GM21723 (cell line): ENCODE measurements around the gene C19orf38.
"Not testable (repeated sequence)": the region's sequence is repeated elsewhere in the genome, so short reads cannot be mapped to it uniquely, and the experiment has no call there.

Source experiments
- ATAC-seq: cut with Tn5 transposase; IDR thresholded peaks from one replicate; pipeline ENCODE4 v1.9.1; 2021; ENCODE audit warnings: mild to moderate bottlenecking, moderate library complexity; ENCODE audit not compliant: unreplicated experiment

Gene C19orf38

DNA sequence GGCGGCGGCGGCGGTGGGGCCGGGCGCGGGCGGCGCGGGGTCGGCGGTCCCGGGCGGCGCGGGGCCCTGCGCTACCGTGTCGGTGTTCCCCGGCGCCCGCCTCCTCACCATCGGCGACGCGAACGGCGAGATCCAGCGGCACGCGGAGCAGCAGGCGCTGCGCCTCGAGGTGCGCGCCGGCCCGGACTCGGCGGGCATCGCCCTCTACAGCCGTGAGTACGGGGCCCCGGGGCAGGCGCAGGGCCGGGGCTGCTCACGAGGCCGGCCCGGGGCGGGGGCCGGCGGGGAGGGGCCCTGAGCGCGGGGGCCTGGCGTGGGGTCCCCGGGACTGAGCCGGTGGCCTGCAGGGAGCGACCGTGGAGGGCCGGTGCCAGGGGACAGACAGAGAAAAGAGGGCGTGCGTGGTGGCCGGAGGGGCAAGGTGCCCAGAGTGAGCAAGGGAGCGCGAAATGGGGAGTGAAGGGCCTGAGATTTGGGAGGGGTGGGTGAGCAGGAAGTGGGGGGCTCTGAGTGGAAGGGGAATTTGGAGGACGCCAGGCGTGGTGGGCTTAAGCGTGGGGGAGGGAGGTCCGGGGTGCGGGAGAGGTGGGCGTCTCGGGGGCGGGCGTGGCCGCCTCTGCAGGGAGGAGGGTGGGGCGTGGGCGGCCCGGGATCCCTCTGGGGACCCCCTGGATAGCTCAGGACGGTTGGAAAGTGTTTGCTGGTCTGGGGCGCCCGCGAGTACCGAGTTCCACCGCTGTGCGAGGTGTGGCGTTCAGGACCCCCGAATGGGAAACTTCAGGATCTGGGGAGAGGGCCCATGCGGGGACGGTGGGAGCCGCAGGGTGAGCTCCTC is 23.7 kb downstream of the C19orf38 start:
- peak; percentile 5 for ATAC-seq

DNA sequence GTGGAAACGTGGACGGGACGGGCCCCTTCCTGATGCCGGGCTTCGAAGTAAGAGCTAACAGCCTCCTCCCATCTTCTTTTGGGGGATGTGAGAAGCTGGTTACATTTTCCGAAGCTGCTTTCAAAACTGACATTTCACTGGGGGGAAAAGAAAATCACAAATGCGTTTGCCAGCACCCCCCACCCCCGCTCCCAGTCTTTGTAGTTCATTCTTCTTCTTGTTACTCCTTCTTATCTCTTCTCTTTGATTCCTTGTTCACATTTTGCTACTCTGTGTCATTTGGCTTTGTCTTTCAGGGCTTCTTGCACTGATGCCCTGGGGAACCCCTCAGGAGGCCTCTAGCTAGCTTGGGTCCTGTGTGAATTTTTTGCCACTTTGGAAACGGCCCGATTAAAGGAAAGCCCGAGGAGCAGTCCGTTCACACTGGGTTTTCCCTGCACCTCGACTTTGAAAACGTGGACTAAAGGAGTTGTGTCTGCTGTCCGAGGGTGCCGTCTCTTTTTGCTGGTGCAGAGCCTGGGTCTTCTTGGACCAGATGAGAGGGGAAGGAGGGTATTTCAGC is 24.4 kb downstream of the C19orf38 start:
- no peak for ATAC-seq

DNA sequence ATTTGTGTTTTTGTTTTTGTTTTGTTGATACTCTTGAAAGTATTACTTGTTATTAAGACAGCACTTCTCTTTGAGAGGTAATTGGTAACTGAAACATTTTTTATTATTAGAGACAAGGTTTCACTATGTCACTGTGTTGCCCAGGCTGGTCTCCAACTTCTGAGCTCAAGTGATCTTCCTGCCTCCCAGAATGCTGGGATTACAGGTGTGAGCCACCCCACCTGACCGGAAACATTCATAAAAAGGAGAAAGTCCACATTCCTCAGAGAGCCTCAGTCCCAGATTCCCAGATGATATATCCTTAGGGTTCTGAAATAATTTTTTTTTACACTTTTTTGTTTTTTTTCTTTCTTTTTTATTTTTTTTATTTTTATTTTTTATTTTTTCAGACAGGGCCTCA is 25.8 kb downstream of the C19orf38 start:
- no peak for ATAC-seq

DNA sequence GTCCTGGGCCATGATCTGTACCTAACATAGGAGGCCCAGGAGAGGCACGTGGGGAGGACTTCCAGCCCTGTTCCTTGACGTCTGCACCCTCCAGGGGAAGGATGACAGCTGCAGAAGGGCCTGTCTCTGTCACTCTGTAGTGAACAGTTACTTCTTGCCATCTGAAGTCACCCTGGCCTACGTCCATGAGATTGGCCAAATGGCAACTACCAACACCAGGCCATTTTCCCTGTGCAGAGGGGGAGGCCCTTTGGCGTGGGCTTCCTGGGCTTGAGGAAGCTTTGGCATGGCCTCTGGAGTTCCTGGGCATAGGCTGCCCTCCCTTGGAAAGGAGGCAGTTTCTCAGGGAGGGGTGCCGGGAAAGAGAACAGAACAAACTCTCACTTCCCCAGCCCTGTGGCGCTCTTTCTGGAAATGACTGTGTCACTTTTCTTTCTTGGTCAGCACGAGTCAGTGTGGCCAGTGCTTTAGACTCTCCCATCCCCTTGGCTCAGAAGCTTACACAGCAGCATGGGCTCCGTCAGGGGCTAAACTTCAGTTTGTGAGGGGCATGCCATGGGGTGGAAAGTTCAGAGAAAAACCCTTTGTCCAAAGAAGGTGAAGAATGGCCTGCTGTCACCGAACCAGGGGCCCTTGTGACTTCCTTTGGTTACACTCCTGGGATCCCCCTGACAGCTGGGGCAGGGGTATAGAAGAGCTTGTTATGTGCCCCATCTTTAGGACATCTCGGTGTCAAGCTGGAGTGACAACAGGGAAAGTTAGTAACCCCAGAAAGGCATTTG is 28.4 kb downstream of the C19orf38 start:
- ATAC-seq, result peak; percentile 52

DNA sequence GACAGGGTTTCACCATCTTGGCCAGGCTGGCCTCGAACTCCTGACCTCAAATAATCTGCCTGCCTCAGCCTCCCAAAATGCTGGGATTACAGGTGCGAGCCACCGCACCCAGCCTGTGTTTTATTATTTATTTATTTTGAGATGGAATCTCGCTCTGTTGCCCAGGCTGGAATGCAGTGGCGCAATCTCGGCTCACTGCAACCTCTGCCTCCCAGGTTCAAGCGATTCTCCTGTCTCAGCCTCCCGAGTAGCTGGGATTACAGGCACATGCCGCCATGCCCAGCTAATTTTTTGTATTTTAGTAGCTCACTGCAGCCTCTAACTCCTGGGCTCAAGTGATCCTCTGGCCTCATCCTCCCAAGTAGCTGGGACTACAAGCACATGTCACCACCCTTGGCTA is 29.4 kb downstream of the C19orf38 start:
- not testable (repeated sequence) for ATAC-seq

DNA sequence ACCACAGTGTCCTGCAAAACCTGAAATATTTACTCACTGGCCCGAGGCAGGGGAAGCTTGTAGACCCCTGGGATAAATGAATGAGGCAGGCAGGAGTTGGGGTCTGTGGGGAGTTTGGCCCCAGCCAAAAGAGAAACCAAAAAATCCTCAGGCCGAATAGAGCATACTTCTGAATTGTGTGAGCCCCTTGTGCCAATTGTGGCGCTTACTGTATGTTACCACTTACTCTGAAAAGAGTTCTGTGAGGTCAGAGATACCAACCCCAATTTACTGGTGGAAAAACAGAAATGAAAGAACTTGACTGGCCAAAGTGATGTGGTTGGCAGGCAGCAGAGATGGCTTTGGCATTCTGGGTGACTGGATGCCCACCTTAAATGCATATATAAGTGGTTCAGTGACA is 30.0 kb downstream of the C19orf38 start:
- no peak for ATAC-seq

DNA sequence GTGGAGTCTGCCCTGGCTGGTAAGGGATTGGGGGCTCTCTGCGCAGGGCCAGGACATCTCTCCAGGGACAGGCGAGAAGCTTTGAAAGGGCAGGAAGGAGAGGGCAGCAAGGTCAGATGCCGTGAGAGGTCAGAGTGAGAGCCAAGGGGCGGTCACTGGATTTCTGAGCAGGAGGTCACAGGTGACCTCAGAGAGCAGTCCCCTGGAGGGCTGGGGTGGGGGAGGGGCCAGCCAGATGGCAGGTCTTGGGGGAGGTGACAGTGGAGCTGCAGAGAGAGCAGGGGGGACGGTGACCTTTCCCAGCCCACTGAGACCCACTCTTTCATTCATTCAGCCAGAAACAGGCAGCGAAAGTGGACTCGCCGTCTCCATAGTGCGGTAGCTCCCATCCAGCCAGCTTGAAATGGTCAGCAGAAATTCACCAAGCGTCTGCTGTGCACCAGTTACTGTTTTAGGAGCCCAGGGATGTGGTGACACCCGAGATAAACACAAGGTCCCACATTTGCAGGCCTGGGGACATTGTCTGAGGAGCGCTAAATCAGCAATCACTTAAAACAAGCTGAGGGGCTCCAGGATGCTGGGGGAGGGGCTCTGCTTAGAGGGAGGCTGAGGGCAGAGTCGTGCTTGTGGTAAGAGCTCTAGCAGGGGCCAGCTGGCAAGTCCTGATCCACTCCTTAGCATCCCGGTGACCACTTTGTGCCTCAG is 33.3 kb downstream of the C19orf38 start:
- ATAC-seq, result no peak

DNA sequence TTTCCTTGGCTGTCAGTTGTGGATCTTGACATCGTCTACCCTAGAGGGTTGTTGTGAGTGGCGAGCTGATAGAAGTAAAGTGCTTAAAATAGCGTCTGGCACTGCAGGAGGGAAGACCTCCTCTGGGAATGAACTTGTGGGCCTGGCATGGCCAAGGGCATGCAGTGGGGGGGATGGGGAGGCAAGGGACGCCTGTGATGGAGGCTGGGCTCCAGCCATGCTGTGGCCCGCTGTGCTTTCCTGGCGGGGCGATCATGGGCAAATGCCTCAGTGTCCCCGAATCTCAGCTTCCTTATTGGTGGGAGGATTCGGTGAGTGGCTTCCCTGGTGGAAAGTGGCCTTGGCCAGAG is 33.9 kb downstream of the C19orf38 start:
- ATAC-seq, result no peak

DNA sequence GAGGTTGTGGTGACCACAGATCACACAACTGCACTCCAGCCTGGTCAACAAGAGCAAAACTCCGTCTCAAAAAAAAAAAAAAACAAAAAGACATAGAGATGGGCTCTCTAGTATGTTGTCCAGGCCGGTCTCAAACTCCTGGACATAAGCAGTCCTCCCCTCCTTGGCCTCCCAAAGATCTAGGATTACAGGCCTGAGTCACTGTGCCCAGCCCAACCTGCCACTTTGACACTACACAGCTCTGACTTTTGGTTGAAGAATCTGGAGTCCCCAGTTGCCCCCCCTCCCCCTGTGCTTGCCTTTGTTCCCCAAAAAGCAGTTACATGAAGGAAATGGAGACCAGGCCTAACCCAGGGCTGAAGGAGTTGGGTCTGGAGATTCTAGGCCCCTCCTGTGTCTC is 36.1 kb downstream of the C19orf38 start:
- ATAC-seq, result no peak

DNA sequence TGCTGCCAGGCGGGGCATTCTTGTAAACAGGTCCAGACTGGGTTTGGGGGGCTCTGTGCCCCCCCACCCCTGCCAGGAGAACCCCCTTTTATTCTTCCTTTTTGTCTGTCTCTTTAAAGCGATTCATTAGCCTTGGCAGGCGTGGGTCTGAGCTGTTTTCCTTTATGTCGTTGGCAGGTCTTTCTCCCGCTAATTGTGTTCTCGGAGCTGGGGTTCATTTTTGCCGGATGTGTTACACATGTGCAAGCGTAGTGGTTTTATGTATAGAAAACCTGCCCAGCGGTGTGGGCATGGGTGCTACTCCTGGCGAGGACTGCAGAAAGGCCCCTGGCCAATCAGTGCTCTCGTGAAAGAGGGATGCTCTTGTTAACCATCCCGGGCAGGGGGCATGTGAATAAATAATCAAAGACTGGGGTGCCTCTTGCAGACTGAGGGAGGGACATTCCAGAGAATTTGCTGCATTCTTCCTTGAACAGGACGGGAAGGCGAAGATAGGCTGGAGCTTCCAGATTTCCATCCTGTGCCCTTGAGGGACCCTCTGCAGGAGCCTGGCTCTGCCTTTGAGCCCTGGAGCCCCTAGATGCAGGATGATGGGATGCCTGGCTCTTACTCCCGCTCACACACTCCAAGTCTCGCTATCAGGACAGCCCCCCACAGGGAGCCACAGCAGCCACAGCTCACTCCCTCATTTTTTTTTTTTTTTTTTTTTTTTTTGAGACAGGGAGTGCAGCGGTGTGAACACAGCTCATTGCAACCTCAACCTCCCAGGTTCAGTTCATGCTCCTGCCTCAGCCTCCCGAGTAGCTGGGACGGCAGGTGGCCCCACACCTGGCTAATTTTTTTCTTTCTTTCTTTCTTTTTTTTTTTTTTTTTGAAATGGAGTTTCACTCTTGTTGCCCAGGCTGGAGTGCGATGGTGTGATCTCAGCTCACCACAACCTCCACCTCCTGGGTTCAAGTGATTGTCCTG is 37.3 kb downstream of the C19orf38 start:
- ATAC-seq, result no peak

DNA sequence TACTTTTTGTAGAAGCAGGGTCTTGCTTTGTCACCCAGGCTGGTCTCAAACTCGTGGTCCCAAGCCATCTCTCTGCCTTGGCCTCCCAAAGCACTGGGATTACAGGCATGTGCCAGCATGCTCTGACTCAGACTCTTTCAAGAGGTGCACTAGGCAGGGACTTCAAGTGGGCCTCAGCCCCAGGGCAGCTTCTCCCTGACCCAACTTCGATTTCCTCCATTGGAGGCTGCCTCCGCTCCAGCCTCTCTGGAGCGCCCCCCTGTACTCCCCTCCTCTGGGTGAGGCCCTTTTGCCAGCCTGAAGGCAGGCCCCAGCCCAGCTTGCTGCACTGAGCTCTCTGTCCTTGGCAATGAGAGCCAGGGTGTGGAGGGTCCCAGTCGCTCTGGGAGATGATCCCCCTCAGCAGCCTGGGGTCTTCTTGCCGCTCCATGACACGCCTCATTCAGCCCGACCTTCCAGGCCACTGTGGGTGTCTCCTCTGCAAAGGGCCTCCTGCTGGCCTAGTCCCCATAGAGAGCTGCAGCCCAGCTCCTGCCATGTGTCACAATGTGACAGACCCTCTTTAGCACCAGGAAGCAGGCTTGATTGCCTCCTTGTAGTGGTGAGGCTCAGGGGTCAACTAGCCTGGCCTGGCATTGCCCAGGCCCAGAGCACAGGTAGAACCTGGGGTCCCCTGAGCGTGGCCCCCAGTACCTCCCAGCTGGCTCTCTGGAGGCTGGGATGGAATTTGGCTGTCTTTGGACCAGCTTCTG is 39.6 kb downstream of the C19orf38 start:
- no peak for ATAC-seq

DNA sequence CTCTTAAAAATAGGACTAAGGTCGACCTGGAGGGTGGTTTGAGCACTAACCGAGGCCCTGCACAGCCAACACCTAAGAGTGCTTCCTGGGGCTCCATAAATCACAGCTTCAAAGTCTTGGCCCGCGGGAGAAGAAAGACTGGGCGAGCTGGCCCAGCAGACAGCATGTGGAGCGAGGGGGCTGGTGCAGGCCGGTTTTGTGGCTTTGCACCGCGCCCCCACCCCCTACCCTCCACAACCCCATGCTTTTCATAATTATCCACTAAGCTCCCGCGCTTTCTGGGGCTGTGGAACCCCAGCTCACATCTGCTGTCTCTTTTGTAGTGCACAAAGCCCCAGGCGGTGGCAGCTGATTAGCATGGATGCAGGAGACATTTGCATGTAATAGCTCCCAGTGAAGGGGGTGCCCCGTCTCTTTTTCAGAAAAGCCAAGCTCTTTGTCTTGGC is 40.2 kb downstream of the C19orf38 start:
- ATAC-seq, result no peak

DNA sequence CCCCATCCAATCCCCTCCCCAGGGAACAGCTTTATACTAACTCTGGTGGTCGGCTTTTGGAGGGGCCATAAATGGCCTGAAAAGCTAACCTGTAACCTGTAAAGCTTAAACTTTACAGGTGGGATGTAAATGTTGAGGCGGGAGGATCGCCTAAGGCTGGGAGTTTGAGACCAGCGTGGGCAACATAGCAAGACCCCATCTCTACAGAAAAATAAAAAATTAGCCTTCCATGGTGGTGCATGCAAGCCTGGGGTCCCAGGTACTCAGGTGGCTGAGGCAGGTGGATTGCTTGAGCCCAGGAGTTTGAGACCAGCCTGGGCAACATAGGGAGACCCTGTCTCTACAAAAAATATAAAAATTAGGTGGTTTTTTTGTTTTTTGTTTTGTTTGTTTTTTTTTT is 41.7 kb downstream of the C19orf38 start:
- ATAC-seq, result no peak

DNA sequence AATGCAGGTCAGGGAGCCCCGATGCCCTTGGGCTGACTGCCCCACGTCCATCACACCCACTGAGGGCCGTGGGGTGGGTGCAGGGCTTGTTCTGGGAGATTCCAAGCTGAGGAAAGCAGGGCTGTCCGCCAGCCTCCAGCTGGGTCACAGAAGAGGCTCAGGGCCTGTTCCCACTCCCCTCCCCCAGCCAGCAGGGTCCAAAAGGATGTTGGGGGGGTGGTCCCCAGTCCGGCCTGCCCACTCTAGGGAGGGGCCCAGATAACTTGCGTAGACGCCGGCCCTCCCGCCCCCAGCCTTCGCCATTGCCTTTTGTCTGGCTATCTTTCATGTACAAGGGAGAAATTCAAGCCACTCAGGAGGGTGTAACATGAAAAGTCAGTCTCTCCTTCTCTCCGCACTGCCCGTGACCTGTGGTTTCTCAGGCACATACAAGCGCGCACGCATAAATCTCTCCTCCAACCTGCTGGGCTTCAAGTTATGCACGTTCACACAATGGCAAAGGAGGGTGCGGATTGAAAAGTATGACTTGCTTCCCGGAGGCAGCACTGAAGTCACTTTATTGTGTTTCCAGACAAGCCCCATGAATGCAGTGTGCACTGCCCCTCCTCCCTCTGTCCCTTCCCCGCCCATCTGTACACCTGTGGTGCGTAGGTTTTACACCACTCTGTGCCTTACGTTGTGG is 43.3 kb downstream of the C19orf38 start:
- ATAC-seq, result no peak

DNA sequence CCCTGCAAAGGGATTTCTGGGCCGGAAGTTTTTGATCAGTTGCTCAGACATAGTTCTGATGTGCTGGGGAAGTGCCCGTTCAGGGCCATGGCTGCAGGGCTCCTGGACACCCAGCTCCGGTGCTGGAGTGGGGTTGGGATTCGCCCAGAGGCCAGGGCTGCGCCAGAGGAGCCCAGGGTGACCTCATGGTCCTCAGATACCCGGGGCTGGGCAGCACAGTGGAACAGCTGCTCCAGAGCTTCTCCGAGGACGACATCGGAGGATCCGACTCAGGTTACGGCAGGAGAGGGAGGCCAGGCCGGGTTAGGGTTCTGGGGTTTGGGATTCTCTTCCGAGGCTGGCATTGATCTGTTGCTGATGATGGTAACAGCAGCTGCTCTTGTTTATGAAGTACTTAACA is 44.0 kb downstream of the C19orf38 start:
- no peak for ATAC-seq

DNA sequence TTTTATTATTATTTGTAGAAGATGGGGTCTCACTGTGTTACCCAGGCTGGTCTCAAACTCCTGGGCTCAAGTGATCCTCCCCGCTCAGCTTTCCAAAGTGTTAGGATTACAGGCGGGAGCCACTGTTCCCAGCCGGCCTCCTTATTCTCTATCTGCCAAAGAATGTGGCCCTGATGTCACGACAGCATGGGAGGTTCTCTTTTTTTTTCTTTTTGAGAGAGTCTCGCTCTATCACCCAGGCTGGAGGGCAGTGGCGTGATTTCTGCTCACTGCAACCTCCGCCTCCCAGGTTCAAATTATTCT is 46.6 kb downstream of the C19orf38 start:
- ATAC-seq, result no peak

DNA sequence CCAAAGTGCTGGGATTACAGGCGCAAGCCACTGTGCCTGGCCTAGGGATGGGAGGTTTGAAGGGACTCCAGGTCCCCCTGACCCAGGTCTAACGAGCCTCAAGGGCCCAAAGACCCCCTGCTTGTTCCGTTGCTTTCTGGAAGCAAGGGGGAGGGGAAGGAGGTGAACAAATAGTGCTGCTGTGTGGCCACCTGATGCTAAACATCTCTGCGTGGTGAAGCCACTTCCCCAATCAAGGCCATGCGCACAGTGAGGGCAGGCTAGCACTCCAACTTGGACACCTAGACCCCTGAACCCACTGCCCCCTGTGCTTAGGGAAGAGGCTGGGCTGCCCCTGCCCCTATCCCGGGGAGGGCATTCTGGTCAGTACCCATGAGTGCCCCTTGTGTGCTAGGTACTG is 47.1 kb downstream of the C19orf38 start:
- no peak for ATAC-seq

DNA sequence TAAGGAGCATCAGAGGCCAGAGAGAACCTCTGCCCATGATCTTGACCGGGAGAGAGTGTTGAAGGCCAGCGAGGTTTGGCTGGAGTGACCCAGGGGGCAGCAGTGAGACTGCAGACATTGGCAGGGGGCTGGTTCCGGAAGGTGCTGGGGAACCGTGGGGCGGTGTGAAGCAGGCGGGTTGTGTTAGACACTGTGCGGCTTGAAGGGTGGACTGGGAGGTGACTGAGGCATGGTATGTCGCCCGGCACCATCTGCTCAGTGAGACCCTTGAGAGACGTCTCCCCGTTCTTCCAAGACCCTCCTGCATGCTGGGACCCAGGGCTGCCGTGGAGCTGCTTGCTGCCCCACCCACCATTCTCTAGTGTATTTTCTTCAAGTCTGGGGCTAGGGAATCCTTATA is 47.7 kb downstream of the C19orf38 start:
- ATAC-seq, result no peak

DNA sequence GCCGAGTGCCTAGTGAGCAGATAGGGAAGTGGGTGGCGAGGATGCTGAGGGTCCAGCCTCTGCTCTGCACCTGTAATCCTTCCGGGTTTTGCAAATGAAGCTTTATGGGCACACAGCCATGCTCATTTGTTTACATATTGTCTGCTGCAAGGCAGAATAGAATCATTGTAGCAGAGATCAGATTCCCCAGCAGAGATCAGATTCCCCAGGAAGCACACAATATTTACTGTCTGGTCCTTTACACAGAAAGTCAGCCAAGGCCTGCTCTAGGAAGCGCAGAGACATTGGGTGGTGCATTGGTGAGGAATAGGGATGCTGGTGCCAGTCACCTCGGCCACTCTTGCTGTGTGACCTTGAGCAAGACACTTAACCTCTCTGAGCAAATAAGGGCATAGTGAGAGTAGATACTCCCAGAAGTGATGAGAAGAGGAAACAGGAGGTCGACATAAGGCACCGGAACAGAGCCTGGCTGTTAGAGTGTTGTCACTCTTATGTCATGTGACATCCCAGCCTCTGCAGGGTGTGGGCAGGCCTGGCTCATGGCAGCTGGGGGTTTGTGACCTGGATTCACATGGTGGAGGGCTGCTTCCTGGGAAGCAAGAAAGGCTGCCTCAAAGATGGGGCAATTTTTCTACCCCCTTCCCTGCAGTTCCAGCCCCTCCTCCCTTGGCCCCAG is 48.8 kb downstream of the C19orf38 start:
- no peak for ATAC-seq
